SK-N-SH (cell line): ENCODE measurements around the gene MKX. TPM values are rescaled to one million over a fixed set of nuclear protein-coding genes. Genes with fewer than 3 reads are reported as not detected.

Experiments
- CTCF ChIA-PET: fragments of 300-600, 350-600 bp; formaldehyde crosslinking; extraction: SDS; loops from one replicate; lab custom pipeline; 2021; lab: Yijun Ruan, JAX
- POLR2A ChIA-PET: fragments of 350-600 bp; sonication (Branson Sonifier 250); formaldehyde crosslinking; extraction: SDS; loops from one replicate; lab custom pipeline; 2020; ENCODE audit warnings: antibody characterized with exemption, inconsistent platforms; lab: Yijun Ruan, JAX
- DNase-seq: peaks from one replicate; pipeline ENCODE4 v3.0.0; 2012
- H2AFZ ChIP-seq: fragments of 200-600 bp; sonication (generic); 2 replicates; pipeline ENCODE4 v1.8.1; 2016; ENCODE audit warnings: antibody characterized with exemption, mild to moderate bottlenecking, low read depth
- H3F3A ChIP-seq: fragments of 200-600 bp; sonication (generic); replicated peaks from 2 replicates; pipeline ENCODE3; 2016; ENCODE audit warnings: antibody characterized with exemption, mild to moderate bottlenecking; ENCODE audit not compliant: insufficient read depth
- H3K27ac ChIP-seq, 2 experiments: fragments of 200-500 bp in 1 of 2; fragments of 200-600 bp in 1 of 2; sonication (Bioruptor generic) in 1 of 2; sonication (generic), shearing (Covaris generic) in 1 of 2; 2 replicates each; pipeline versions ENCODE4 v1.5.1 to v1.6.1; 2014 to 2016; ENCODE audit warnings: low read depth in 2 of 2, inconsistent platforms in 1 of 2, low read length in 1 of 2, mild to moderate bottlenecking in 1 of 2, mixed read lengths in 1 of 2
- H3K27me3 ChIP-seq: fragments of 200-600 bp; sonication (generic), shearing (Covaris generic); 2 replicates; pipeline ENCODE4 v1.6.1; 2016; ENCODE audit warnings: mixed run types; ENCODE audit not compliant: insufficient read depth
- H3K36me3 ChIP-seq, 2 experiments: fragments of 200-500 bp in 1 of 2; fragments of 200-600 bp in 1 of 2; sonication (Bioruptor generic) in 1 of 2; sonication (generic) in 1 of 2; replicated peaks in 1 of 2; 2 replicates each; pipeline versions ENCODE3 to v1.5.1; 2014 to 2016; ENCODE audit warnings: low read length in 1 of 2, mild to moderate bottlenecking in 1 of 2; ENCODE audit not compliant: insufficient read depth in 2 of 2, control insufficient read depth in 1 of 2
- H3K4me1 ChIP-seq, 2 experiments: fragments of 200-500 bp in 1 of 2; fragments of 200-600 bp in 1 of 2; sonication (Bioruptor generic) in 1 of 2; sonication (generic), shearing (Covaris generic) in 1 of 2; 2 replicates each; pipeline versions ENCODE4 v1.5.1 to v1.6.1; 2014 to 2016; ENCODE audit warnings: low read depth in 1 of 2, low read length in 1 of 2, mixed run types in 1 of 2; ENCODE audit not compliant: insufficient read depth in 2 of 2, control insufficient read depth in 1 of 2
- H3K4me2 ChIP-seq: fragments of 200-600 bp; sonication (generic), shearing (Covaris generic); 2 replicates; pipeline ENCODE4 v1.6.1; 2017; ENCODE audit warnings: mixed run types
- H3K4me3 ChIP-seq, 2 experiments: fragments of 200-500 bp in 1 of 2; fragments of 200-600 bp in 1 of 2; sonication (Bioruptor generic) in 1 of 2; sonication (generic), shearing (Covaris generic) in 1 of 2; 2 replicates each; pipeline versions ENCODE4 v1.5.1 to v1.8.1; 2014 to 2016; ENCODE audit warnings: low read depth in 2 of 2, inconsistent platforms in 1 of 2, low read length in 1 of 2, mild to moderate bottlenecking in 1 of 2, mixed read lengths in 1 of 2, moderate library complexity in 1 of 2
- H3K79me2 ChIP-seq: fragments of 200-600 bp; sonication (generic); 2 replicates; pipeline ENCODE4 v1.8.1; 2017; ENCODE audit warnings: mild to moderate bottlenecking; ENCODE audit not compliant: insufficient read depth
- H3K9ac ChIP-seq: fragments of 200-600 bp; sonication (generic); 2 replicates; pipeline ENCODE4 v1.6.1; 2017; ENCODE audit warnings: mixed run types
- H3K9me2 ChIP-seq: fragments of 200-600 bp; sonication (generic); 2 replicates; pipeline ENCODE4 v1.6.1; 2017; ENCODE audit warnings: mixed run types
- H3K9me3 ChIP-seq: fragments of 200-600 bp; sonication (generic); 2 replicates; pipeline ENCODE4 v1.6.1; 2017; ENCODE audit warnings: mixed run types, mild to moderate bottlenecking, moderate library complexity
- H4K20me1 ChIP-seq: fragments of 200-600 bp; sonication (generic); 2 replicates; pipeline ENCODE4 v1.6.1; 2017; ENCODE audit warnings: mild to moderate bottlenecking, mixed run types; ENCODE audit not compliant: insufficient read depth
- CHD2 ChIP-seq: fragments of 150-350 bp; IDR thresholded peaks from 2 replicates; pipeline ENCODE4 v1.6.1; 2018; ENCODE audit warnings: low read length; ENCODE audit not compliant: partially characterized antibody
- EP300 ChIP-seq, 2 experiments: IDR thresholded peaks; 2 replicates each; pipeline versions ENCODE4 v1.4.0 to v1.6.1; 2012; ENCODE audit warnings: borderline replicate concordance in 1 of 2, low read depth in 1 of 2, low read length in 1 of 2
- EZH2phosphoT487 ChIP-seq: fragments of 200-600 bp; sonication (generic); IDR thresholded peaks from 2 replicates; pipeline ENCODE4 v1.6.1; 2017; ENCODE audit warnings: low read depth, mixed run types, mild to moderate bottlenecking, antibody characterized with exemption, moderate library complexity, borderline replicate concordance
- FOSL2 ChIP-seq: IDR thresholded peaks from 2 replicates; pipeline ENCODE4 v1.4.0; 2012; ENCODE audit warnings: low read depth, mild to moderate bottlenecking, moderate library complexity, borderline replicate concordance
- FOXM1 ChIP-seq: IDR thresholded peaks from 2 replicates; pipeline ENCODE4 v1.4.0; 2012; ENCODE audit warnings: low read depth, mild to moderate bottlenecking
- JUND ChIP-seq: IDR thresholded peaks from 2 replicates; pipeline ENCODE4 v1.4.0; 2012
- MAX ChIP-seq: IDR thresholded peaks from 2 replicates; pipeline ENCODE4 v1.4.0; 2012; ENCODE audit warnings: low read depth
- MEF2A ChIP-seq: IDR thresholded peaks from 2 replicates; pipeline ENCODE4 v1.4.0; 2012; ENCODE audit warnings: low read depth, borderline replicate concordance
- NFIC ChIP-seq: IDR thresholded peaks from 2 replicates; pipeline ENCODE4 v1.4.0; 2012; ENCODE audit warnings: borderline replicate concordance
- RAD21 ChIP-seq: IDR thresholded peaks from 2 replicates; pipeline ENCODE4 v1.6.1; 2012; ENCODE audit warnings: mild to moderate bottlenecking, low read length
- RFX5 ChIP-seq: IDR thresholded peaks from 2 replicates; pipeline ENCODE4 v1.6.1; 2012; ENCODE audit warnings: mild to moderate bottlenecking, improper control_type of control experiment, low read length
- SIN3A ChIP-seq: IDR thresholded peaks from 2 replicates; pipeline ENCODE4 v1.6.1; 2012; ENCODE audit warnings: low read depth, mild to moderate bottlenecking, low read length, moderate library complexity, borderline replicate concordance
- TCF12 ChIP-seq: IDR thresholded peaks from 2 replicates; pipeline ENCODE4 v1.4.0; 2012
- TEAD4 ChIP-seq: IDR thresholded peaks from 2 replicates; pipeline ENCODE4 v1.4.0; 2012; ENCODE audit warnings: mild to moderate bottlenecking, borderline replicate concordance; ENCODE audit not compliant: insufficient read depth
- USF1 ChIP-seq: IDR thresholded peaks from 2 replicates; pipeline ENCODE4 v1.4.0; 2012; ENCODE audit warnings: low read depth, borderline replicate concordance
- WGBS: methylation state at CpG from one replicate; pipeline ENCODE4 v1.1.6; 2017; ENCODE audit warnings: low lambda C conversion rate; 5-methylcytosine and 5-hydroxymethylcytosine counted together
- polyA plus RNA-seq, 3 experiments: library from polyadenylated mRNA; depleted of rRNA; stranded (reverse); fragments of >200 nt; gene quantifications; 2 replicates each; pipeline ENCODE4 v1.2.3, GENCODE V29; 2012
- TF ChIP-seq, protein P1 (sequence below): IDR thresholded peaks from 2 replicates; pipeline ENCODE4 v1.6.1; 2012; ENCODE audit warnings: mild to moderate bottlenecking, low read depth, low read length, moderate library complexity

MKX gene
- polyA plus RNA-seq, 1 of the 3 experiments (the other 2 are of a cell fraction), result not detected

DNA sequence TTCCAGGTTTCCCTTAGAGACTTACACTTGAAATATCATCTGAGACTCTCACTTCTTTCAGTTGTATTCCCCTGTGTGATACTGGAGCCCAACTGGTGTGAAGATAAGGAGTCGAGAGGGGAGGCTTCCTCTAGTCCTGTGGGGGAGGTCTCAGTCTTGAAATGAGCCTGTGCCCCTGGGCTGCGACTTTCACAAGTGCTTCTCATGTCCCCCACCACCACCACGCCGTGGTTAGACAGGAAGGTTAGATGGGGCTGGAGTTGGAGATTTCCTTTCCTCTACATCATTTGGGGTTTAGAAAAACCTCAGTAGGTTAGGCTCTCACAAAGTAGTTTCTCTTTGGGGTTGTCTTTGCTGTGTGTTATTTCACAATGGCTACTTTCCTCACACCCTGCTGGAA, 25.6 kb upstream of the MKX start:
- DNase-seq, result no peak
- TF ChIP-seq TEAD4, result no peak
- no peak for TF ChIP-seq MAX
- no peak for TF ChIP-seq RAD21
- TF ChIP-seq RFX5, result no peak
- TF ChIP-seq JUND, result no peak
- no peak for TF ChIP-seq SIN3A
- TF ChIP-seq EP300 (IDR thresholded peaks at IDR 0.05; ENCODE audit: borderline replicate concordance in 1 of 2, low read depth in 1 of 2, low read length in 1 of 2), result no peak
- no peak for TF ChIP-seq NFIC
- TF ChIP-seq FOSL2, result no peak
- TF ChIP-seq, protein P1, sequence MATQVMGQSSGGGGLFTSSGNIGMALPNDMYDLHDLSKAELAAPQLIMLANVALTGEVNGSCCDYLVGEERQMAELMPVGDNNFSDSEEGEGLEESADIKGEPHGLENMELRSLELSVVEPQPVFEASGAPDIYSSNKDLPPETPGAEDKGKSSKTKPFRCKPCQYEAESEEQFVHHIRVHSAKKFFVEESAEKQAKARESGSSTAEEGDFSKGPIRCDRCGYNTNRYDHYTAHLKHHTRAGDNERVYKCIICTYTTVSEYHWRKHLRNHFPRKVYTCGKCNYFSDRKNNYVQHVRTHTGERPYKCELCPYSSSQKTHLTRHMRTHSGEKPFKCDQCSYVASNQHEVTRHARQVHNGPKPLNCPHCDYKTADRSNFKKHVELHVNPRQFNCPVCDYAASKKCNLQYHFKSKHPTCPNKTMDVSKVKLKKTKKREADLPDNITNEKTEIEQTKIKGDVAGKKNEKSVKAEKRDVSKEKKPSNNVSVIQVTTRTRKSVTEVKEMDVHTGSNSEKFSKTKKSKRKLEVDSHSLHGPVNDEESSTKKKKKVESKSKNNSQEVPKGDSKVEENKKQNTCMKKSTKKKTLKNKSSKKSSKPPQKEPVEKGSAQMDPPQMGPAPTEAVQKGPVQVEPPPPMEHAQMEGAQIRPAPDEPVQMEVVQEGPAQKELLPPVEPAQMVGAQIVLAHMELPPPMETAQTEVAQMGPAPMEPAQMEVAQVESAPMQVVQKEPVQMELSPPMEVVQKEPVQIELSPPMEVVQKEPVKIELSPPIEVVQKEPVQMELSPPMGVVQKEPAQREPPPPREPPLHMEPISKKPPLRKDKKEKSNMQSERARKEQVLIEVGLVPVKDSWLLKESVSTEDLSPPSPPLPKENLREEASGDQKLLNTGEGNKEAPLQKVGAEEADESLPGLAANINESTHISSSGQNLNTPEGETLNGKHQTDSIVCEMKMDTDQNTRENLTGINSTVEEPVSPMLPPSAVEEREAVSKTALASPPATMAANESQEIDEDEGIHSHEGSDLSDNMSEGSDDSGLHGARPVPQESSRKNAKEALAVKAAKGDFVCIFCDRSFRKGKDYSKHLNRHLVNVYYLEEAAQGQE, result no peak
- TF ChIP-seq FOXM1, result no peak
- TF ChIP-seq CHD2, result no peak
- TF ChIP-seq USF1, result no peak
- no peak for TF ChIP-seq MEF2A
- TF ChIP-seq TCF12, result no peak
- TF ChIP-seq EZH2phosphoT487, result no peak
- Histone ChIP-seq H3K4me3 (no peak overlapping the region), H3K27ac (no peak overlapping the region), H3K79me2 (no peaks in the 10 kb centered on the region), H3K9me3 (no peaks in the 10 kb centered on the region), H3K4me2 (no peak overlapping the region), H3K4me1 (no peaks in the 10 kb centered on the region), H3K9me2 (no peaks in the 10 kb centered on the region), H4K20me1 (no peaks in the 10 kb centered on the region), H3K36me3 (no peaks in the 10 kb centered on the region), H3F3A (no peaks in the 10 kb centered on the region), H3K9ac (no peak overlapping the region), H3K27me3 (no peaks in the 10 kb centered on the region; the same call in 1 of the 2 replicates), H2AFZ (no peak overlapping the region)
- CTCF ChIA-PET, result interaction anchor here (1.3 kb wide), 1 partner anchor 11 kb away, joined by 3 read pairs; no protein-coding TSS in a partner anchor
- POLR2A ChIA-PET, result no interaction called here
- WGBS, result 0% methylated on average over 4 of the region's 4 CpGs
